Stimulated activated CD4-positive, alpha-beta T cell treated with anti-CD3 and anti-CD28 coated beads, Interleukin-12 subunit alpha, Interleukin-12 subunit beta, amount 100 ng/mL, for 48 hours (primary cell): ENCODE data around the gene AKT3.
A peak's percentile ranks its signal among the peaks of the same experiment; 100 is the strongest.
"Not testable (repeated sequence)": the region's sequence is repeated elsewhere in the genome, so short reads cannot be mapped to it uniquely, and the experiment has no call there.

Experiments
- DNase-seq, 3 donors: peaks; one replicate each; pipeline ENCODE4 v3.0.0-alpha.2; 2020; ENCODE audit warnings: low read depth in 2 of 3, low spot score in 1 of 3

The AKT3 gene

GRCh38 chr1:243850202-243850451 is at the start of gene AKT3:
Gene AKT3 (minus strand): TSS chr1:243850243. CDS start chr1:243843170, 7,073 bp downstream.
- peak in 1 of 3 donors; percentile 69 for DNase-seq

- no peak for DNase-seq
These were observed 48.2 kb upstream of the AKT3 start for GRCh38 chr1:243898278-243898677.

DNA sequence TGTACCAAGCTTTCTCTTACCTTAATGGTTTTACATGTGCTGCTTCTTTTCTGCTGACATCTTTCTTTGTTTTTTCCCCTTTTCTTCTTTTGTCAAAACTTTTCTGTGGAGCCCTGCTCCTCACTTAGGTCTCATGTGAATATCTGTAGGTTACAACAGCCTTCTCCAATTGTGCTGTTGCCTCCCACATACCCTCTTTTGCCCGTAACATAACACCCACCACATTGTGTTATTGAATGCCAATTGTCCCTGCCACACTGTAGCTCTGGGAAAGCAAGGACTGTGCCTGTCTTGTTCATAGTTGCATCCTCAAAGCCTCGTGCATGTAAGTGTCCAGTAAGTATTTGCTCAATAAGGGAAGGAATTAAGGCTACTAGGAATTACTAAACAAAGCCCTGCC is 46.3 kb upstream of the AKT3 start:
- no peak for DNase-seq

GRCh38 chr1:243892456-243892855 is 42.4 kb upstream of the AKT3 start:
- no peak for DNase-seq

- no peak for DNase-seq
These were observed 40.5 kb upstream of the AKT3 start for GRCh38 chr1:243890576-243890975.

DNA sequence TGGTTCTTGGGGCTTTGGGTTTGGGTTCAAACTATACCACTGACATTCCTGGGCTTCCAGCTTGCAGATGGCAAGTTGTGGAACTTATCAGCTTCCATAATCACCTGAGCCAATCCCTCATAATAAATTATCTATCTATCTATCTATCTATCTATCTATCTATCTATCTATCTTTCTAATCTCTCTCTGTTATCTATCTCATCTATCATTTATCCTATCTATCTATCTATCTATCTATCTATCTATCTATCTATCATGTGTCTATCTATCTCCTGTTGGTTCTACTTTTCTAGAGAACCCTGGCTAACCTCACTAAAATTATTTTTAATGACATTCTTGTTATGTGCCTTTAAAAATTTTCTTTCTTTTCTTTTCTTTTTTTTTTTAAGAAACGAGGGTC is 35.8 kb upstream of the AKT3 start:
- no peak for DNase-seq

GRCh38 chr1:243884603-243885002 is 34.6 kb upstream of the AKT3 start:
- DNase-seq, result no peak

GRCh38 chr1:243883551-243883950 is 33.5 kb upstream of the AKT3 start:
- no peak for DNase-seq

- no peak for DNase-seq
These were observed 32.2 kb upstream of the AKT3 start for GRCh38 chr1:243882276-243882675.

- not testable (repeated sequence) for DNase-seq
These were observed 27.0 kb upstream of the AKT3 start for GRCh38 chr1:243877058-243877457.

GRCh38 chr1:243855616-243856318 is 5.7 kb upstream of the AKT3 start:
- DNase-seq, result no peak

DNA sequence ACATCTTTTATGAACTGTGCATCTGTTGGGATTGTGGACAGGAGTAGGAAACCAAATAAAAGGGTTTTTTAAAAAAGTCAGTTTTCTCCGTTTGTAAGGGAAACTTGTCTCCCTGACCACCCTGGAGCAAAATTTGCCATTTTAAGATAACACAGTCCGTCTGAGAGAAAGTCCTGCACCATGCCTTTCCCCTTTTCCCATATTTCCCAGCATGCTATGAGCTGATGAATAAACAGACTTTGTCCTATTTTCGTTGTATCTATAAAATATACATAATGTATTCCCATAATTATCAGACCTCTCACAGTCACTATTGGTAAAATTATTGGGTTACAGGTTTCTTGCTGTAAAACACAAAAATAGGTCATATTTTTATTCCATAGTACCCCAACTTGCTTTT is 1.7 kb upstream of the AKT3 start:
- DNase-seq, result no peak

GRCh38 chr1:243851257-243851756 is 1.3 kb upstream of the AKT3 start:
- DNase-seq, result no peak

DNA sequence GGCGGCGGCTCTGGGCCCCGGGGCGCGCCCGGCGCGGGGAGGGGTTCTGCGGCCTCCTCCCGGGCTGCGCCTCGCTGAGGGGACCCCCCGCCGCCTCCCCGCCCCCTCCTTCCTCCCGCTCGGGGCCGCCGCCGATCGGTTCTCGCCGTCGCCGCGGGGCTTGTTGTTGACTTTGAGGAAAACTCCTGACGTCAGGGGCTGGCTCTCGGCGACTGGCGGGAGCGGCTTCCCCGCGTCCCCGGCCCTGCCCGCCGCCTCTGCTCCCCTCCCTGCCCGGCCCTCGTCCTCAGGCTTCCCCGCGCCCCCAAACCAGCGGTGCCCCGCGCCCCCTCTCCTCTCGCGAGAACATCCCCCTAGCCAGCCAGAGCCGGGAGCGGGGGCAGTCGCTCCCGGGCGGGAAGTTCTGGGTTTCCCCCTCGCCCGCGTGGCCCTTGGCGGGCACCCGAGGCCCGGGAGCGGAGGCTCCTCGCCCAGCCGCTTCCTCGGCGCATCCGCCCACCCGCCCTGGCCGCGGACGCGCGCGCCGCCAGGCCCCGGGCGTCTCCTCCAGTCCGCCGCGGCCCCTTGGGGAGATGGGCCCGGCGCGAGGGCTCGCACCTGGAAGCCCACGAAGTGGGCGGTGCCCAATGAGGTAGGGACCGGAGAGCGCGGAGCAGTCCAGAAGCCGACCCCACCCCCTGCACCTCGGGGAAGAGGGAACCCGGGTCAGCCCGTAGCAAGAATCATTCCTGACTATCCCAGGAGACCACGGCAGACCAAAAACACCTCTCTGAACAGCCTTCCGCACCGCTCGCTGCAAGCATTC is 611 bp upstream of the AKT3 start:
- peak; percentile 56 to 79 (median 69) for DNase-seq

- peak in 2 of 3 donors; percentile 17 to 44 for DNase-seq
These were observed 432 bp downstream of the AKT3 start for GRCh38 chr1:243849421-243850201.

- DNase-seq, result peak in 2 of 3 donors; percentile 21 to 45
These were observed 1.1 kb downstream of the AKT3 start for GRCh38 chr1:243848858-243849420.

GRCh38 chr1:243848165-243848857 is 1.7 kb downstream of the AKT3 start:
- DNase-seq, result no peak

GRCh38 chr1:243846761-243847160 is 3.3 kb downstream of the AKT3 start:
- DNase-seq, result no peak

DNA sequence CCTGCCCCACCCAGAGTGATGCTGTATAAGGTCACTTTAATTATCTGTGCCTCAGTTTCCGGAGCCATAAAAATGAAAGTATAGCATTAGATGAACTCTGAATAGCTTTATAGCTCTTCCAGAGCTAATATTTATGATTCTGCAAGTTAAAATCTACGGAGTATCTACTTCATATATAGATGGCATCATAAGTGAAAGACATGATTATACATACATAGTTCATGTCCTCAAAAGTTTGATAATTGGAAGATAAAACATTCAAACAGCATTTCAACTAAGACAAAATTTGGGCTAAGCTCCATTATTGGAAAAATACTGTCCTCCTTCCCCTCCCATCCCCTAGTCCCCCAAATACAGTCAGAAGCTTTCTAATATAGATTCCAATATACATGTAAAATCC is 4.2 kb downstream of the AKT3 start:
- no peak for DNase-seq

DNA sequence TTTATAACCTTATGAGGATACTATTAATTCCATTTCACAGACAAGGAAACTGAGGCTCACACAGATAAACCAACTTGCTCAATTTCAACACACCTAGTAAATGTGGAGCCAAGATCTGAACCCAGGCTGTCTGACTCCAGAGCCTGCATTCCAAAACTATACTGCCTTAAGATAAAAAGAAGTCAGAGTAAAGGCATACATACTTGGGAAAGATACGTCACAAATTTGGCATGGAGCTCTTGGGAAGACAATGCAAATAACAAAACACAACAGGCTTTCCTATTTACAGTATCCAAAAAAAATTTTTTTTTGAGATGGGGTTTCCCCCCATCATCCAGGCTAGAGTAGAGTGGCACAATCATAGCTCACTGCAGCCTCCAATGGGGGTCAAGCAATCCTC is 5.9 kb downstream of the AKT3 start:
- DNase-seq, result no peak

GRCh38 chr1:243842978-243843511 is 7.0 kb downstream of the AKT3 start:
- DNase-seq, result no peak
